ENCODE measurements around the gene PAQR7.

DNA sequence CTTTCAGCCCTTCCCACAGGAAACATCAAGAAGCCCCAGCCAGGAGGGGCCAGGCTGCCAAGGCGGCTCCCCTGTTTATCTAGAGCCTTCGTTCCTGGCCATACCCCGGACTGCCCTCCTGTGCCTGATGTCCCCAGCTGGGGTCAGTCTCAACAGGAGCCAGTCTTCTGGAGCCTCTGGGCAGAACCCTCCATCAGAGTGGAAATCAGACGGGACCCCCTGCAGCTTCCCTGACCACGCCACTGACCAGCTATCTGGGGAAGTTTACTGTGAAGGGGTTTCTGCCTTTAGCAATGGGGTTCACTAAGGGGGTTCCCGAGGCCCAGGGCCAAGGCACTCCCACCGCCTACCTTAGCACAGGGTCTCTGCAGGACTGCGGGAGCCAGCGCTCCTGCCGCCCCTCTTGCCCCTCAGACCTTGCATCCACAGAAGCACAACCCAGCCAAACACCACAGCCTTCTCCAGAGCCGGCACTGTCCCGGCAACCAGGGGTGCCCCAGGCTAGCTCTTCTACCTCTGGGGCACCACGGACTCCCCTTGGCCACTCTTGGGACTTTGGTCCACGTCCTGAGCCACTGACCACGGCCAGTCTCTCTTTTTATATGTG is 59.3 kb downstream of the PAQR7 start:
- TF ChIP-seq, protein P1, sequence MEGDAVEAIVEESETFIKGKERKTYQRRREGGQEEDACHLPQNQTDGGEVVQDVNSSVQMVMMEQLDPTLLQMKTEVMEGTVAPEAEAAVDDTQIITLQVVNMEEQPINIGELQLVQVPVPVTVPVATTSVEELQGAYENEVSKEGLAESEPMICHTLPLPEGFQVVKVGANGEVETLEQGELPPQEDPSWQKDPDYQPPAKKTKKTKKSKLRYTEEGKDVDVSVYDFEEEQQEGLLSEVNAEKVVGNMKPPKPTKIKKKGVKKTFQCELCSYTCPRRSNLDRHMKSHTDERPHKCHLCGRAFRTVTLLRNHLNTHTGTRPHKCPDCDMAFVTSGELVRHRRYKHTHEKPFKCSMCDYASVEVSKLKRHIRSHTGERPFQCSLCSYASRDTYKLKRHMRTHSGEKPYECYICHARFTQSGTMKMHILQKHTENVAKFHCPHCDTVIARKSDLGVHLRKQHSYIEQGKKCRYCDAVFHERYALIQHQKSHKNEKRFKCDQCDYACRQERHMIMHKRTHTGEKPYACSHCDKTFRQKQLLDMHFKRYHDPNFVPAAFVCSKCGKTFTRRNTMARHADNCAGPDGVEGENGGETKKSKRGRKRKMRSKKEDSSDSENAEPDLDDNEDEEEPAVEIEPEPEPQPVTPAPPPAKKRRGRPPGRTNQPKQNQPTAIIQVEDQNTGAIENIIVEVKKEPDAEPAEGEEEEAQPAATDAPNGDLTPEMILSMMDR (IDR thresholded peaks at IDR 0.05), result no peak
- TF ChIP-seq POLR2A (IDR thresholded peaks at IDR 0.05) (no peak), POLR2AphosphoS5 (IDR thresholded peaks at IDR 0.05) (no peak)
